AG08395 (cell line): ENCODE data around the gene SYNPO2L.

Source experiments
- DNase-seq: peaks from one replicate; pipeline ENCODE4 v3.0.0; 2012; ENCODE audit warnings: mixed read lengths, low spot score

SYNPO2L gene

DNA sequence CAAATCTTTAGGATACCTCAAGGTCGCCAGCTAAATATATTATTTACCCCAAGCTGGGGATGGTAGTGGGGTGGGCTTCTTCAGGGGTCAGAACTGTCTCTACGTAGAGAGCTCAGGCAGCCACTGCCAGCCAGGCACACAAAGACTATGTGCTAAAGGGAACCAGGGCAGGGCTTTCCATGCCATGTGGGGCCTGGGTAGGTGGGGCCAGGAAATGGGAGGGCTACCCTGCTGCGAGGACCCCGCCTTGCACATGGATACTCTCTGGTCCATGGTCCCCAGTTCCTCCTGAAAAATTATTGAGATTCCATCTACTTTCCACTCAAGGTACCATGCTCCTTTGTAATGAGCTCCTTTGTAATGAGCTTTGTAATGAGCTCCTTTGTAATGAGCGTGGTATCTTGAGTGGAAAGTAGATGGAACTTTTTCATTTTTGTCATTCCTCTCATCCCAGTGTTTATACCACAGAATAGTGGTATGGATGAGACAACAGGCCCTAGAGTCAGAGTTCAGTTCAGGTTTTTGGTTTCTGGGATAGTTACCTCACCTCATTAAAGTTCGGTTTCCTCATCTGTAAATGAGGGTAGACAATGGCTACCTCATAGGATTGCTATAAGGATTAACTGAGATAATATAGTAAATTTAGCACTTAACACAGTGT, 5.8 kb downstream of the SYNPO2L start:
- peak; percentile 49 for DNase-seq

DNA sequence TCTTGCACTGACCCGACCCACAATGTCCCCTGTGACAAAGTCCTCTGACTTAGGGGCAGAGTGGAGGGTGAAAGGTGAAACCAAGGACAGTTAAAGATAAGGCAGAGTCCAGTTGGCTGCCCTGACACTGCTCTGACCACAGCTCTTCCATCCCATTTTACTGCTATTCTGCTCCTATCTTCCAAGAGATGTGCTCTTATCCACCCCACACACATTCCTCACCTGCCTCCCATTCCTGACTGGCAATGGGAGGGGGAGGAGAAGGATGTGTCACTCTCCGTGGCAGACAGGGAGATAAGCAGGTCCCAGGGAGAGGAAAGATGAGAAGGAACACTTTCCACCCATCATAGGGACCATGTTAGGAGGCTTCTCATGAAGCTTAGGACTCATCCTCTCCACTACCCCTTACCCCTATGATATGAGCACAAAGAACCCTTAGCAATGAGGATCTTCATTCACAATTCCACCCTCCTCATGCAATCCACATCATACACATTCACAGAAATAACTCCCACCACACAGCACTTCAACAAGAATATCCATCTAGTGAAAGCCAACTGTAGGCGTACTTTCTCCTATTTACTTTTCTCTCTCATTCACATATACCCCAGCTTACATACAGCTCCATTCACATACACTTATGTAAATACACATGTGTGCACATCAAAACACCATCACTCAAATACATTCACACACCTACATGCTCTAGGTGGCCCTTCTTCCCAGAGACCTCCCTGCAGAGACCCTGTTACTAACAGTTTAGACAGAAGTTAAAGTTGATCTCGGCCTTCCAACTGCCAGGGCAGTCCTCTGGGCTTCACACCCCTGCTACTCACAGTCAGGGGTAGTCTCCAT, 6.6 kb downstream of the SYNPO2L start:
- no peak for DNase-seq

DNA sequence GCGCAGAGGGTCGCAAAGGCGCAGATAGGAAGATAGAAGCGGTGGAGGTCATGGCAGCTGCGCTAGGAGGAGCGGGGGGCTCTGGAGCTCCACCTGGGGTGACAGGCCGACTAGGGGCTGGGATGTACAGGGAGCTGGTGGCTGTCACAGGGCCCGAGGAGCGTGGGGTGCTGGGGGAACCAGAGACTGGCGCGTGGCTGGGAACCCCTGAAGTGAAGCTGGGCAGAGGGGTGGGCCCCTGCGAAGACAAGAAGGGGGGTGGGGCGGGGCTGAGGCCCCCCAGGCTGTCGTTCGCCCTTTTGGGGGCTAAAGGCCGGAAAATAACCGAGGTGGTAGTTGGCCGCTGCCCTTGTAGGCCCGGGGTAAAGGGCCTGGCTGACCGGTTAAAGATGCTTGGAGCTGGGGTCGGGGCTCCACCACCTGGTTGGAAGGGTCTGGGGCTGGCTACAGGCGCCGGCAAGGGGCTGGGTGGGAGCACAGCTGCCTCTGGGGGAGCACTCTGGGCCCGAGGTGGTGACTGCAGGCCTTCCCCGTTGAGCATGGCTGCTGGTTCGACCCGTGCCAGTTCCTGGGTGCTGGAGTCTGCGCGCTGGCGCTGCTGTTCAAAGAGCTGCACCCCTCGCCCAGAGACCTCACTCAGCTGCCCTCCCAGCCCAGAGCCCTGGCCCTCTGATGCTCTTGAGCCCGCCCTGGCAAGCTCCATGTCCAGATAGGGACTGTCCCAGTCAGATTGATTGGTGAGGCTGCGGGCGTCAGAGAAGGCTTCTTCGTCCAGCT, 7.8 kb downstream of the SYNPO2L start:
- no peak for DNase-seq

DNA sequence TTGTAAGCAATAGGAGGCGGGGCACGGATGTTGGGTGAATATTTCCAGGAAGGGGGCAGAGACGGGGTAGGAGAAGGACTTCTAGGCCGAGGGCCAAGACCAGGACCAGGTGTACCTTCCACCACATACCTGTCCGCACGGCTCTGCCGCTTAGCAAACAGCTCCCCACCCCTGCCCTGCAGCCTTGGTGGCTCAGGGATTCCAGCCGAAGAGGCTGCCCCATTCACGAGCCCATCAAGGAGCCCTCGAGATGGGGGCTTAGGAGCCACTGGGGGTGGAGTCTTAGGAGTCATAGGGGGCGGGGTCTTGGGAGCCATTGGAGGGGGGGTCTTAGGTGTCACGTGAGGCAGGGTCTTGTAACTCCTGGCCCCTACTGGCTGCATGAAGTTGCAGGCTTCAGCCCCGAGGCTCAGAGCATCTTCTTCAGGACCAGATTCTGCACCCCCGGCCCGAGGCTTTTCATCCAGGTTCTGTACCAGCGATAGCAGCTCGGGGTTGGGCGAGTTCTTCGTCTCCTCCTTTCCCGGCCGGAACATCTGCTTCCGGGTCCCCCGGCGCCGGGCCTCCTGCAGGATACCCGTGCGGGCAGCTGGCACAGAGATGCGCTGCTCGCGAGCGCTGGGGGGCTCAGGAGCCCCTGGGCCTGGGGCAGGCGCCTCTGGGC, 8.5 kb downstream of the SYNPO2L start:
- peak; percentile 58 for DNase-seq

DNA sequence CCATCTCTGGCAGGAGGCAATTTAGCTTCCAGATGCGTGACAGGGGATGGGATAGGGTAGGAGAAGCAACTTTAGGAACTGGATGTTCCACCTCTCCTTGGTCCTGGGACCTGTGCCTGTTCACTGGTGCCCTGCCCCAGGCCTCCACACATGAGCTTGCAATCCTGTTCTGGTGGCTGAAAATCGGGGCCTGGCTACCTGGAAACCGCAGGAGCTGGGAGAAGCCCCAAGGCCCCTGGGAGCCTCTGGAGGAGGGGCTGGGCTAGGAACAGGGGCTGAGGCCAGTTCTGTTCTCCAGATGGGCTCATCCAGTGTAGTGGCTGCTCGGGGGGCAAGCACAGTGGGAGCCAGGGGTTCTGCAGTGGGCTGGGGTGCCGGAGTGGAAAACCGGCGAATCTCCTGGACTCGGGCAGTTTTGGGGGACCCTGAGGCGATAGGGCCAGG, 9.2 kb downstream of the SYNPO2L start:
- DNase-seq: no peak

DNA sequence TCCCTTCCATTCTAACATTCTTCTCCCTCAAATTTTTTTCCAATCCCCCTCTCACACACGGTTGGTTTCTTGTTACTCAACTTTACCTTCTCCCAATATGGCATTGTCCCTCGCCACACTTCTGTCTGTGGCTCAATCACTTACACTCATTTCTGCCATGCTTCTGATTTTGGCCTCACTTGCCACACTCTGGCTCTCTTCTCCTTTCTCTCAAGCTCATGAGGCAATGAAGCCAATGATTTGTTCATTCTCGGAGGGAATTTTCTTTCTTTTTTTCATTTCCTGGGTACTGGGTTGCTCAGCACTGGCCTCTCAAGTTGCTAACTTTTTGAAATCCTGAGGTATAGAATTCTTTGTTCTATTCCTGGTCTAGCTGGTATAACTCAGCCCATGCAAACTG, 10.6 kb downstream of the SYNPO2L start:
- no peak for DNase-seq

DNA sequence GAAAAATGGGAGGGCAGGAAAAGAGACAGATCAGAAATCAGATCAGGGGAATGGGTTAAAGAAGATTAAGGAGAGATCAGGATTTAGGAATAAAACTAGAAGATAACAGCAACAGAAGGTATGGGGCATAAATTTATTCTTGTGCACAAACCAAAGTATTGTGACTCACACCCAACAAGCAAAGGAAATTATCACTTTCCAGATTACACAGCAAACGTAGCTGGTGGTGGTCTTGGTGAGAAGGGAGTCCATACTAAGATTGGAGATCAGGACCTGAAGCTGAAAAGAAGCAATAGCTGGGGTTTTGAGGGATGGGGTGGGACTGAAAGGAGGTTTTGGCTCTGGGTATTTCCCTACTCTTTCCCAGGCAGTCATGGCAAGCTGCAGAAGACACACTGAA, 11.1 kb downstream of the SYNPO2L start:
- no peak for DNase-seq

DNA sequence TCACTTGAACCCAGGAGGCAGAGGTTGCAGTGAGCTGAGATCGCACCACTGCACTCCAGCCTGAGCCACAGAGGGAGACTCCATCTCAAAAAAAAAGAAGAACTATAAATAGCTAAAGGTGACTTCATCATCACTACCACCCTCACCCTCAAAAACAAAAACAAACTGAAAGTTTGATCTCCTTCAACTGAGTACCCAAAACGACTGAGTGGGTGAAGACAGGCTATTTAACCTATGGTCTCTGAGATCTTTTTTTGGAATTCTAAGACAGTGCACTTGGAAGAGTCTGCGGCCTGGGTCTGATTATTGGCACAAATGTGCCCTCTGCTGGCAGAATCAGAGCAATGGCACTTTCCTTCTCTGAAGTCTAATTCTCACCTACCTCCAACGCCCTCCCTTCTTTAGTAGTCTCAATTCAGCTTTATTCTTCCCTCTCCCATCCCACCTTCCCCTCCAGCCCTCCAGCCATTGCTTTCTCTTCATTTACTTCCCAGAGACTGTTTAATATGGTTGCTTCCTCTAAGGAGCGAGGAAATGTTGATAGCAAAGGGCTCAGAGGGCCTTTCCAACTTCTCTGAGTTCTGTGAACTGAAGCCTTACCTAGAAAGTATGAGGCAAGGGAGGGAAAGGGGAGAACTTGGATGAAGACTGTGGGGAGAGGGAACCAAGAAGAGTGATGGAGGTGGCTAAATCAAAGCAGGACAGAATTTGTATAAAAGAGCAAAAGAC, 11.7 kb downstream of the SYNPO2L start:
- peak; percentile 78 for DNase-seq

DNA sequence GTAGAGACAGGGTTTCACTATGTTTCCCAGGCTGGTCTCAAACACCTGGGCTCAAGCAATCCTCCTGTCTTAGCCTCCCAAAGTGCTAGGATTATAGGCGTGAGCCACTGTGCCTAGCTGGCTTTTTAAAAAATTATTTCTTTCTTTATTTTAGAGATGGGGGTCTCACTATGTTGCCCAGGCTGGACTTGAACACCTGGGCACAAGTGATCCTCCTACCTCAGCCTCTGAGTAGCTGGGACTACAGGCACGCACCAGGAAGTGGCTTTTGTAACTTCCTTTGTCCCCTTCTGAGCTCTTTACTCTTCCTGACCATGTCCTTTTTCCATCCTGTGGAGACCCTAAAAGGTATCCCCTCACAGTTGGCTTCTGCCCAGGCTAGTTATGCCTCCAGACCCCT, 12.5 kb downstream of the SYNPO2L start:
- no peak for DNase-seq

DNA sequence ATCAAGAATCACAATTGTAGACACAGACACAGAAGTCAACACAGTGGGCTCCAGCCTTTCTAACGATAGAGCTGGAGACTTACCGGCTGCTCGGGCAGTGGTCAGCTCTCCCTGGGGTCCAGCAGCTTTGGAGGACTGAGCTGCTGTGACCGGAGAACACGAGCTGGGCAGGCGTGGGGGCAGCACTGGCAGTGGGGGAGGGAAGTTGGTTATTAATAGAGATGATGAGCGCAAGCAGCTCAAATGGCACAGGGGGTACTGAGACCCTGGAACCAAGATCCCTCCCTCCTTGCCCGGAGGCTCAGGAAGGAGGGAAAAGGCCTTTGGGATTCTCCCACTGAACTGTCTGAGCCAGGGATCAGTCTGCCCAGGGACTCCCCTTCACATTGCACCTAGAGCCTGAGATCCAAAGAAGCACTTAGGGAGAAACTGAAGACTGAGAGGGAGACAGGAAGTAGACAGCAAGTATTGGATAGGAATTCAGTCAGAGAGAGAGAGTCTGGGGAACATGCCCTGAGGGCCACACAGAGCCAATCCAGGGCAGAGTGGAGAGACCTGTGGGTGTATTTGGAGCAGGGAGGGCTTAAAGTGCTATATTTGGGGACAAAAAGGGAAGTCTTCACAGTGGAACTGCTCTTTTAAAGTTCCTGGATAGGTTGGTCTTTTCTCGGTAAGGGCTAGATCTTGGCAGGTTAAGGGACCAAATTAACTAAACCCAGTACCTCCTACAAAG, 14.3 kb downstream of the SYNPO2L start, which contains the start of gene MYOZ1:
Gene MYOZ1, minus strand, starts transcription at position 147 of the 733 bp plus-strand sequence. CDS start 1,457 bp downstream, outside the sequence.
- DNase-seq: peak; percentile 51

DNA sequence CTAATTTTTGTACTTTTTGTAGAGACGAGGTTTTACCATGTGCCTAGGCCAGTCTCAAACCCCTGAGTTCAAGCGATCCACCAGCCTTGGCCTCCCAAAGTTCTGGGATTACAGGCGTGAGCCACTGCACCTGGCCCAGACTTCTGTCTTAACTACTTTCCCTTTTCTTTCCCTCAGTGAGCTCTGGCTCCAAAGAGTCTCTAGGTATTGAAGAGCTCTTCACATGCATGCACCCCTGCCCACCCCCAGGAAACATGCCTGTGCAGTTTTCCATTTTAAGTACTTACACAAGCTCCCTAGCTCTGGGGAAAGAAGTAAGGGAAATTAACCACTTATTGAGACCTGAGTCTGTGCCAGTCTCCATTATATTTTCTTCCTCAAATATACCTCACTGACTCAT, 16.5 kb downstream of the SYNPO2L start:
- no peak for DNase-seq

DNA sequence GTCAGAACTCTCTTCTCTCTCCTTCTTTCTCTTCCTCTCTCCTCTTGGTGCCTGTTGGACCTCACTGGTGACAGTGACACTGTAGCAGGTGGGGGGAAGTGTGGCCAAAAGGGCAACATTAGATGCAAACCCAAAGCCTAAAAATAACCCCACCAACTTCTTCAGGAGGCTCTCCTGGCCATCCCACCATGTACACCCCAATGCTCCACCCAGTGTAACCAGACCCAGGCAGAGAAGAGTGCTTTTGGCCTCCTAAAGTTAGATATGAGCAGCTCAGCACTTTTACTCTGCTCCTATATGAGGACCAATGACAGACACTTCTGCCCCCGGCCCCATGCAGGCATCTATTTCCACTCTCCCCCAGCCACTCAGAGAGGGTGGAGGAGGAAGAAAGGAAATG, 20.0 kb downstream of the SYNPO2L start:
- no peak for DNase-seq

DNA sequence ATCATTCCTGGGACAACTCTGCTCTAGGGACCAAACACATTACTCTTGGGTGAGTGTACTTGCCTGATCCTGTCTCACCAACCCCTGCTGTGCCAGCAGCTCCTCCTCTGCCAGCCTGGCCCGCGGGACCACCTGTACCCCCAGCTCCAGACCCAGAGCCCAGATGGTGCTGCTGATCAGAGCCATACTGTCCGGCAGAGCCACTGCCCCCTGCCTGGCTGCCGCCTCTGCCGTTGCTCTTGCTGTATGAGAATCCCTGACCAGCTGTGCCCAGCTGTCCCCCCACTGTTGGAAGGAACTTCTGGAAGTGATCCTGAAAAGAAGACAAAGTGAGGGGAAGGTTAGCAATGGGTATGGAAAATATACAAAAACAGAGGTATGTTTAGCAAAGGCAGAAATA, 21.4 kb downstream of the SYNPO2L start:
- no peak for DNase-seq

DNA sequence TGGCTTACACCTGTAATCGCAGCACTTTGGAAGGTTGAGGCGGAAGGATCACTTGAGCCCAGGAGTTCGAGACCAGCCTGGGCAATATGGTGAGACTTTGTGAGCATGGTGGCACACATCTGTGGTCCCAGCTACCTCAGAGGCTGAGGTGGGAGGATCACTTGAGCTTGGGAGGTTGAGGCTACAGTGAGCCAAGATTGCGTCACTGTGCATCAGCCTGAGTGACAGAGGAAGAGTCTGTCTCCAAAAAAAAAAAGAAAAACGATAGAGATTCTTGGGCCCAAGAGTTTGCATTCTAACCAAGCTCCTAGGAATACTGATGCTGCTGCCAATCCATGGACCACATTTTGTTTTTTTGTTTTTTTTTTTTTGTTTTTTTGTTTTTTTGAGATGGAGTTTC, 26.7 kb downstream of the SYNPO2L start:
- DNase-seq: no peak

DNA sequence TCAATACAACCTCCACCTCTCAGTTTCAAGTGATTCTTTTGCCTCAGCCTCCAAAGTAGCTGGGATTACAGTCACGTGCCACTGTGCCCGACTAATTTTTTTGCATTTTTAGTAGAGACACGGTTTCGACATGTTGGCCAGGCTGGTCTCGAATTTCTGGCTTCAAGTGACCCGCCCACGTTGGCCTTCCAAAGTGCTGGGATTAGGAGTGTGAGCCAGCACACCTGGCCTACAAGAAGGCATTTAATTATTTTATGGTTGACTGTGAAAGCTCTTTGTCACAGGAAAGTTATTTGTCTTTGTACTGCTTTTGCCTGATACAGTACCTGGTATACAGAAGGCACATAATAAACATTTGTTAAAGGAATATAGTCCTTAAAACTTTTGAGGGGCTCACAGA, 27.4 kb downstream of the SYNPO2L start:
- DNase-seq: no peak

DNA sequence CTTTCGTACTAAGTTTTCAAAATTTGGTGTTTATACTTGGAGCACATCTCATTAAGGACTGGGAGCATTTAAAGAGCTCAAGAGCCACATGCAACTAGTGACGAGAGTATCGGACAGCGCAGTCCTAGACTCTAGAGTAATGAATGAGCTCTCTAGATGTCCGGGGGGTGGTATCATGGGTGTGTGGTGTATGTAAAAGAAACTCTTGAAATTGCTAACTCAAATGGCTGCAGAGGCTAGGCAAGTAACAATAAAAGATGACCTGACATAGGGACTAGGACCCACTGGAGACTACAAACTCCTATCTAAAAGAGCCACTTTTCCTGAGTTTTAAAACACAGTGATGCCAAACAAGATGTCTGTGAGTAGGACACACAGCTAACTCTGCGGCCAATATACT, 28.5 kb downstream of the SYNPO2L start:
- no peak for DNase-seq

DNA sequence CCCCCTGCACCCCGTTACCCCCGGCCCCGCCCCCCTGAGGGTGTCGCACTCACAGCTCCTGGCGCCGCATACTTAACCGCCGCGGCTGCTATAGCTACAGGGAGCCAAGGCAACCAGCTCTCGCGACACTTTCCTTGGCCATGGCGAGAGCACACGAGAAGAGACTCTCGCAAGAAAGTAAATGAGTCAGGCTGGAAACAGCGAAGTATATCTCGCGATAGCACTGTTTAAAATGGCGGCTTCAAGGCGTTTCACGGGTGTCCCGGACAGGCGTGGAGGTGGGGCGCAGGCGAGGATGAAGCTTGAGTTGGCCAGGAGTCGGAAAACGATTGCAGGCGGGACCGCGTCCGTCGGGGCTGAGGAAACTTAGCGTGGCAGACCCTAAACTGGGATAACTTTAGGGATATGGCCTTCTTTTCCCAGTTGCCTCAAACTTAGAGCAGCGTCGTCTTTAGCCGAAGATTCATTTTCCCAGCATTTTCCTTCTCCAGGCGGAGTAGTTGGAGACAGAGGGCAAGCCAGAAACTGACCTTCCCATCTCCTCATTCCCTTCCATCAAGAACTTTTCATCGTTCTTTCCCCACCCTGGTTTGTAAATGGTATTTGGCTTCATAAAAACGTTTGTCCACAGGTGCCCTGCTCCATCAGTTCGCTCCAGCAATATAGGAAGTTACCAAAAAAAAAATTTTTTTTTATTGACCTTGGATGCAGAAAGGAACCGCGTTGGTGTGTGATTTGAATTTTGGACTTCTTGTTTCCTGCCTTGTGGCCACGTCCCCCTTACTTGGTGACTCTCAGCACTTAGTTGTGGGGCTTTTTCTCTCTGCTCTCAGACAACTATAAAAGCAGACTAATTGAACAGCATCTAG, 29.7 kb downstream of the SYNPO2L start:
- DNase-seq: peak; percentile 97

DNA sequence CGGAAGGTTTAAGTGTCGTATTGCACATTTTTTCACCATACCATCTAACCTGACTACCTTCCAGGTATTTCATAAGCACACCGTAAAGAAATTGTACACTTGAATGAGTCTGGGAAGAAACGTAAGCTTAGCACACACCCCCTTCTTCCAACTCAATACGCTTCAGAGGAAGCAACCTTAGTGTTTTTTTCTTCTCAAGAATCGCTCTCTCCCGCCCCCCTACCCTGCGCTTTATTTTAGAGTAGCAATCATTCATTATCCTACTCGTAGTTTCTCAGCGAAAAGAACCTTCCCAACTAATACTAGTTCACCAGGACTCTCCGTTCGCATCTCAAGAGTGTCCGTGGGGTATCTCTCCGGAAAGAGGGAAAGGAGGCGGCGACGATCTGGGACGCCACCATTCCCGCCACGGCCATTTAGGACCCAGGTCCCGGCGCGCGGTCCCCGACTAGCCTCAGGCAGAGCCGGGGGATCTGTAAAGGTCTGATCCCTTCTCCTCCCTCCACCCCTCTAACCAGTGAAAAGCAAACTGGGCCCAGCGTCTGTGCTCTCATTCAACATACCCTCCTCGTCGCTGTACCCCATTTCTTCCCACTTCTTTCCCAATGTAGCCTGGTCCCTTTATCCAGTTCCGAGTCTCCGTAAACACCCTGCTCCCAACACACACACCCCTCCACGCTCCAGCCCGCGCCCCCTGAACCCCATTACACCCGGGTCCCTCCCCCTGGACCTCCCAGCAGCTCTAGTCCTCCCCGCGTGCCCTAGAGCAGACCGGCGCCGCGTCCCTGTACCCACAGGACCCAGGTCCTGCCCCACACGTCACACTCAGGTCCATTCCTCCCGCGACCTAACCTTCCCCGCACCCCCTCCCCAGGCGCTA, 30.6 kb downstream of the SYNPO2L start:
- peak; percentile 41 for DNase-seq

DNA sequence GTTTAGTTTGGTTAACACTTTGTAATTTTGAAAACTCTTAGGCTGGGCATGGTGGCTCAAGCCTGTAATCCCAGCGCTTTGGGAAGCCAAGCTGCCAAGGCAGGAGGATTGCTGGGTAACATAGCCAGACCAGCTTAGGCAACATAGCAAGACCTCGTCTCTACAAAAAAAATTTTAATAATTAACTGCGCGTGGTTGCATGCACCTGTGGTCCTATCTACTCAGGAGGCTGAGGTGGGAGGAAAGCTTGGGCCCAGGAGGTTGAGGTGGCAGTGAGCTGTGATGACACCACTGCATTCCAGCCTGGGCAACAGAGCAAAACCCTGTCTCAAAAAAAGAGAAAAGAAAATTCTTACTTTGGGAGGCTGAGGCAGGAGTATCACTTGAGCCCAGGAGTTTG, 32.8 kb downstream of the SYNPO2L start:
- DNase-seq: no peak
